Large intestine (tissue), 3 donors: ENCODE measurements around the gene ZNF407. TPM values are rescaled to one million over a fixed set of nuclear protein-coding genes. Genes with fewer than 3 reads are reported as not detected.

ENCODE experiments used
- DNase-seq, 2 donors: peaks; one replicate each; pipeline versions ENCODE4 v3.0.0 to v3.0.0-alpha.2; 2013
- H3K27ac ChIP-seq: one replicate; pipeline ENCODE4 v1.5.1; 2013; ENCODE audit warnings: low read length
- H3K27me3 ChIP-seq: 2 replicates; pipeline ENCODE4 v1.6.1; 2013; ENCODE audit warnings: low read length; ENCODE audit not compliant: control insufficient read depth, insufficient read depth
- H3K36me3 ChIP-seq: 2 replicates; pipeline ENCODE4 v1.6.1; 2013; ENCODE audit warnings: low read length; ENCODE audit not compliant: control insufficient read depth, insufficient read depth
- H3K4me1 ChIP-seq: one replicate; pipeline ENCODE4 v1.6.1; 2013; ENCODE audit warnings: low read length; ENCODE audit not compliant: control insufficient read depth, insufficient read depth
- H3K4me3 ChIP-seq: one replicate; pipeline ENCODE4 v1.5.1; 2013; ENCODE audit warnings: low read length
- H3K9me3 ChIP-seq: one replicate; pipeline ENCODE4 v1.6.1; 2013; ENCODE audit warnings: mild to moderate bottlenecking, low read depth, low read length, moderate library complexity; ENCODE audit not compliant: control insufficient read depth
- WGBS: methylation state at CpG from one replicate; pipeline ENCODE4 v1.1.5; 2013; ENCODE audit warnings: low lambda C conversion rate; ENCODE audit not compliant: insufficient coverage; 5-methylcytosine and 5-hydroxymethylcytosine counted together
- polyA plus RNA-seq: library from polyadenylated mRNA; unstranded; fragments of 120-200 nt; gene quantifications from one replicate; pipeline ENCODE4 v1.2.1, GENCODE V29; 2013

ZNF407 gene
- polyA plus RNA-seq, 1 donor: 6.6 TPM

GRCh38 chr18:74669136-74669798, 71.6 kb downstream of the ZNF407 start:
- 89% methylated on average over 3 of the region's 8 CpGs for WGBS
- Histone ChIP-seq H3K4me3 (no peak overlapping the region), H3K27ac (no peak overlapping the region), H3K36me3 (peaks cover 6% of the 10 kb centered on the region), H3K9me3 (no peaks in the 10 kb centered on the region), H3K27me3 (no peaks in the 10 kb centered on the region), H3K4me1 (no peaks in the 10 kb centered on the region)
- DNase-seq: no peak

- Histone ChIP-seq H3K27me3 (no peaks in the 10 kb centered on the region), H3K9me3 (peaks cover 10% of the 10 kb centered on the region), H3K36me3 (peaks cover 9% of the 10 kb centered on the region), H3K4me1 (no peaks in the 10 kb centered on the region), H3K4me3 (no peak overlapping the region), H3K27ac (no peak overlapping the region)
- no peak for DNase-seq
- WGBS: no CpG with 5 or more reads among the region's 6 CpGs
Observed at GRCh38 chr18:74672371-74672770, 74.7 kb downstream of the ZNF407 start.

GRCh38 chr18:74674487-74674886, 76.8 kb downstream of the ZNF407 start:
- no peak for DNase-seq
- peaks cover 15% of the 10 kb centered on the region for H3K9me3 ChIP-seq
- WGBS: no CpG with 5 or more reads among the region's 2 CpGs
- no peak overlapping the region for H3K27ac ChIP-seq
- no peak overlapping the region for H3K4me3 ChIP-seq
- peaks cover 7% of the 10 kb centered on the region for H3K36me3 ChIP-seq
- no peaks in the 10 kb centered on the region for H3K27me3 ChIP-seq
- H3K4me1 ChIP-seq: no peaks in the 10 kb centered on the region

- no peak overlapping the region for H3K27ac ChIP-seq
- H3K9me3 ChIP-seq: peaks cover 15% of the 10 kb centered on the region
- H3K27me3 ChIP-seq: no peaks in the 10 kb centered on the region
- 100% methylated on average over 4 of the region's 6 CpGs for whole genome bisulfite sequencing
- no peak overlapping the region for H3K4me3 ChIP-seq
- H3K36me3 ChIP-seq: peaks cover 4% of the 10 kb centered on the region
- no peak for DNase-seq
- peaks cover 4% of the 10 kb centered on the region for H3K4me1 ChIP-seq
Observed at GRCh38 chr18:74679006-74679678, 81.5 kb downstream of the ZNF407 start.

GRCh38 chr18:74679679-74680076, 82.0 kb downstream of the ZNF407 start:
- Histone ChIP-seq H3K4me3 (no peak overlapping the region), H3K9me3 (peaks cover 15% of the 10 kb centered on the region), H3K4me1 (peaks cover 4% of the 10 kb centered on the region), H3K27me3 (no peaks in the 10 kb centered on the region), H3K36me3 (peaks cover 3% of the 10 kb centered on the region), H3K27ac (no peak overlapping the region)
- DNase-seq: no peak
- 94% methylated on average over 2 of the region's 2 CpGs for WGBS

- H3K4me3 ChIP-seq: no peak overlapping the region
- 100% methylated on average over 1 of the region's 11 CpGs for WGBS
- peaks cover 8% of the 10 kb centered on the region for H3K4me1 ChIP-seq
- H3K36me3 ChIP-seq: no peaks in the 10 kb centered on the region
- no peak overlapping the region for H3K27ac ChIP-seq
- no peaks in the 10 kb centered on the region for H3K27me3 ChIP-seq
- DNase-seq: no peak
- peaks cover 6% of the 10 kb centered on the region for H3K9me3 ChIP-seq
Observed at GRCh38 chr18:74682141-74682990, 84.7 kb downstream of the ZNF407 start.

- Histone ChIP-seq H3K9me3 (no peaks in the 10 kb centered on the region), H3K36me3 (no peaks in the 10 kb centered on the region), H3K27ac (no peak overlapping the region), H3K4me1 (peaks cover 8% of the 10 kb centered on the region), H3K4me3 (no peak overlapping the region), H3K27me3 (no peaks in the 10 kb centered on the region)
- peak in 1 of 2 donors; percentile 27 for DNase-seq
- WGBS: no CpG with 5 or more reads among the region's 1 CpG
Observed at GRCh38 chr18:74682991-74683297, 85.3 kb downstream of the ZNF407 start.

- H3K36me3 ChIP-seq: no peaks in the 10 kb centered on the region
- H3K4me3 ChIP-seq: no peak overlapping the region
- H3K9me3 ChIP-seq: no peaks in the 10 kb centered on the region
- DNase-seq: no peak
- peaks cover 8% of the 10 kb centered on the region for H3K4me1 ChIP-seq
- no peak overlapping the region for H3K27ac ChIP-seq
- no peaks in the 10 kb centered on the region for H3K27me3 ChIP-seq
Observed at GRCh38 chr18:74683573-74683972, 85.9 kb downstream of the ZNF407 start.

- H3K27ac ChIP-seq: no peak overlapping the region
- H3K4me1 ChIP-seq: peaks cover 4% of the 10 kb centered on the region
- DNase-seq: no peak
- 100% methylated on average over 1 of the region's 2 CpGs for WGBS
- no peaks in the 10 kb centered on the region for H3K9me3 ChIP-seq
- no peaks in the 10 kb centered on the region for H3K27me3 ChIP-seq
- no peaks in the 10 kb centered on the region for H3K36me3 ChIP-seq
- no peak overlapping the region for H3K4me3 ChIP-seq
Observed at GRCh38 chr18:74689251-74689650, 91.6 kb downstream of the ZNF407 start.

GRCh38 chr18:74692367-74693013, 94.8 kb downstream of the ZNF407 start:
- no peak overlapping the region for H3K4me3 ChIP-seq
- no peaks in the 10 kb centered on the region for H3K27me3 ChIP-seq
- no peak overlapping the region for H3K27ac ChIP-seq
- H3K4me1 ChIP-seq: no peaks in the 10 kb centered on the region
- H3K9me3 ChIP-seq: no peaks in the 10 kb centered on the region
- no peak for DNase-seq
- H3K36me3 ChIP-seq: no peaks in the 10 kb centered on the region
- WGBS: 90% methylated on average over 2 of the region's 9 CpGs
